AG09319 (cell line): ENCODE measurements around the gene CRX.
"Not testable (repeated sequence)": the region's sequence is repeated elsewhere in the genome, so short reads cannot be mapped to it uniquely, and the experiment has no call there.

ENCODE experiments used
- DNase-seq: peaks from one replicate; pipeline ENCODE4 v3.0.0-alpha.2; 2010; ENCODE audit warnings: low read depth; ENCODE audit errors: extremely low read depth
- TF ChIP-seq, protein P1 (sequence below): IDR thresholded peaks from 2 replicates; pipeline ENCODE4 v1.5.1; 2011; ENCODE audit warnings: low read depth, mild to moderate bottlenecking, inconsistent platforms, low read length, moderate library complexity

Gene CRX

GRCh38 chr19:47797996-47798903 is 23.5 kb upstream of the CRX start:
- DNase-seq = no peak
- TF ChIP-seq, protein P1, sequence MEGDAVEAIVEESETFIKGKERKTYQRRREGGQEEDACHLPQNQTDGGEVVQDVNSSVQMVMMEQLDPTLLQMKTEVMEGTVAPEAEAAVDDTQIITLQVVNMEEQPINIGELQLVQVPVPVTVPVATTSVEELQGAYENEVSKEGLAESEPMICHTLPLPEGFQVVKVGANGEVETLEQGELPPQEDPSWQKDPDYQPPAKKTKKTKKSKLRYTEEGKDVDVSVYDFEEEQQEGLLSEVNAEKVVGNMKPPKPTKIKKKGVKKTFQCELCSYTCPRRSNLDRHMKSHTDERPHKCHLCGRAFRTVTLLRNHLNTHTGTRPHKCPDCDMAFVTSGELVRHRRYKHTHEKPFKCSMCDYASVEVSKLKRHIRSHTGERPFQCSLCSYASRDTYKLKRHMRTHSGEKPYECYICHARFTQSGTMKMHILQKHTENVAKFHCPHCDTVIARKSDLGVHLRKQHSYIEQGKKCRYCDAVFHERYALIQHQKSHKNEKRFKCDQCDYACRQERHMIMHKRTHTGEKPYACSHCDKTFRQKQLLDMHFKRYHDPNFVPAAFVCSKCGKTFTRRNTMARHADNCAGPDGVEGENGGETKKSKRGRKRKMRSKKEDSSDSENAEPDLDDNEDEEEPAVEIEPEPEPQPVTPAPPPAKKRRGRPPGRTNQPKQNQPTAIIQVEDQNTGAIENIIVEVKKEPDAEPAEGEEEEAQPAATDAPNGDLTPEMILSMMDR = no peak

- TF ChIP-seq, protein P1 = no peak
- no peak for DNase-seq
These were observed 22.9 kb upstream of the CRX start for GRCh38 chr19:47798904-47799266.

DNA sequence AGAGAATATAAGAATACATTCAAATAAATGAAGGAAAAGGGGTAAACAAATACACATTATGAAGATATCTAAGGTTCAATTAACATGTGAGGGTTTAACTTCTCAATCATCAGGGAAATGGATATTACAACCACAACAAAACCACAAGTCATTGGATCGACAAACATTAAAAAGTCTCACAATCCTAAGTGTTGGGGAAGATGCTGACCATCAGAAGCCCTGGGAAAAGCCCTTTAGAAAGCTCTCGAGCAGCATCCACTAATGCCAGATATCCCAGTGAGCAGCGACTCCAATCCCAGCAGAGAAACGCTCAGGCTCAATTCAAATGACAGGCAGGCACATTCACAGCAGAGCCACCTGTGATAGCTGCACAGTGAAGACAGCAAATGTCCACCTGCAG is 20.5 kb upstream of the CRX start:
- DNase-seq = no peak
- TF ChIP-seq, protein P1 = no peak

DNA sequence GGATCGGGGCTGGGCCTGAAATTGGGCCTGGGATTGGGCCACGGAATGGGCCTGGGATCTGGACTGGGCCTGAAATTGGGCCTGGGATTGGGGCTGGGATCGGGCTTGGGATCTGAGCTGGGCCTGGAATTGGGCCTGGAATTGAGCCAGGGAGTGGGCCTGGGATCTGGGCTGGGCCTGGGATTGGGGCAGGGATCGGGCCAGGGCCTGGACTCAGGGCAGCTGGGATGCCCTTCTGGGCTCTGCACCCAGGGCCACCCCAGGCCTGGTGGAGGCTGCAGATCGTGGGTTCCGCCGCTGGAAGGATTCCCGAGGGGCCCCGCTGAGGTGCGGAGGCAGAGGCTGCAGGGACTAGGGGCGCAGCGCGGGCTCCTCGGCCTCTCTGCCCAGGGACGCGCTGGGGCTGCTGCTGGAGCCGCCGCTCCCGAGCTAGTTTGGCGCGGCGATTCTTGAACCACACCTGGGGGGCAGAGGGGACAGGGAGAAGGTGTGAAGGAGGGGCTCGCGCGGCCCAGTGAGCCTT is 19.2 kb upstream of the CRX start:
- TF ChIP-seq, protein P1 = no peak
- no peak for DNase-seq

GRCh38 chr19:47803148-47803547 is 18.6 kb upstream of the CRX start:
- not testable (repeated sequence) for DNase-seq

- not testable (repeated sequence) for DNase-seq
These were observed 18.1 kb upstream of the CRX start for GRCh38 chr19:47803671-47804070.

- not testable (repeated sequence) for DNase-seq
These were observed 17.3 kb upstream of the CRX start, which contains the start of gene TPRX1 for GRCh38 chr19:47804451-47804850. TPRX1 (minus strand) TSS chr19:47804551; CDS start chr19:47804539, 12 bp downstream.

- TF ChIP-seq, protein P1 = no peak
- no peak for DNase-seq
These were observed 16.4 kb upstream of the CRX start for GRCh38 chr19:47805313-47805712.

DNA sequence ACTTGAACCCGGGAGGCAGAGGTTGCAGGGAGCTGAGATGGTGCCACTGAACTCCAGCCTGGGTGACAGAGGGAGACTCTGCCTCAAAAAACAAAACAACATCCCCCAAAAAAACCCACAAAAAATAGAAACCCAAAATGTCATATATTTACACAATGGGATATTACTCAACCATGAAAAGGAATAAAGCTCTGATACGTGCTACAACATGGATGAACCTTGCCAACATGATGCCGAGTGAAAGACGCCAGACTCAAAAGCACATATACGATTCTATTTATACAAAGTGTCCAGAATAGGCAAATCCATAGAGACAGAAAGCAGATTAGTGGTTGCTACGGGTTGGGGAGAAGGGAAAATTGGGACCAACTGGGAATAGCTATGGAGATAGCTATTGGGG is 15.3 kb upstream of the CRX start:
- no peak for DNase-seq
- TF ChIP-seq, protein P1 = no peak
